ENCODE data around the gene KCNT1. TPM values are rescaled to one million over a fixed set of nuclear protein-coding genes. Genes with fewer than 3 reads are reported as not detected.

Gene KCNT1
- total and polyA plus RNA-seq, 8 donors: 0.05 to 1.1 (median 0.11) TPM

- Histone ChIP-seq H3K36me3 (no peaks in the 10 kb centered on the region), H3K27me3 (peaks cover 0 to 17% (median 0%) of the 10 kb centered on the region in 4 donors), H3K9me3 (no peaks in the 10 kb centered on the region), H3K27ac (no peak overlapping the region), H3K4me3 (no peak overlapping the region), H3K4me1 (no peaks in the 10 kb centered on the region)
- no peak for FAIRE-seq
- no peak for ATAC-seq
- 61 to 70% methylated on average over 9 of the region's 9 CpGs for WGBS, 2 donors
- no peak for DNase-seq
- TF ChIP-seq CTCF (IDR thresholded peaks at IDR 0.05): no peak
- intact Hi-C loops (cut with DNase I): no loop called here
Measured at GRCh38 chr9:135719472-135719871, 17.5 kb downstream of the KCNT1 start.

- Histone ChIP-seq H3K4me1 (no peaks in the 10 kb centered on the region), H3K27ac (no peak overlapping the region), H3K36me3 (no peaks in the 10 kb centered on the region), H3K9me3 (no peaks in the 10 kb centered on the region), H3K4me3 (no peak overlapping the region), H3K27me3 (peaks cover 0 to 9% (median 0%) of the 10 kb centered on the region in 4 donors)
- no peak for ATAC-seq
- WGBS, 2 donors: 60 to 61% methylated on average over 18 of the region's 18 CpGs
- FAIRE-seq: no peak
- DNase-seq: no peak
- TF ChIP-seq CTCF (IDR thresholded peaks at IDR 0.05): no peak
- intact Hi-C loops (cut with DNase I): no loop called here
Measured at GRCh38 chr9:135722365-135722764, 20.4 kb downstream of the KCNT1 start.

GRCh38 chr9:135724186-135724787, 22.3 kb downstream of the KCNT1 start:
- FAIRE-seq (no peak), ATAC-seq (no peak), DNase-seq (no peak)
- H3K9me3 ChIP-seq: no peaks in the 10 kb centered on the region
- peaks cover 0 to 4% (median 0%) of the 10 kb centered on the region in 4 donors for H3K27me3 ChIP-seq
- WGBS, 2 donors: 56 to 68% methylated on average over 16 of the region's 16 CpGs
- no peak overlapping the region for H3K4me3 ChIP-seq
- H3K36me3 ChIP-seq: no peaks in the 10 kb centered on the region
- no peak for TF ChIP-seq CTCF (IDR thresholded peaks at IDR 0.05)
- H3K4me1 ChIP-seq: no peaks in the 10 kb centered on the region
- intact Hi-C loops (cut with DNase I): no loop called here
- no peak overlapping the region for H3K27ac ChIP-seq

- Histone ChIP-seq H3K27ac (no peak overlapping the region), H3K27me3 (no peaks in the 10 kb centered on the region), H3K36me3 (no peaks in the 10 kb centered on the region), H3K4me1 (no peaks in the 10 kb centered on the region), H3K9me3 (no peaks in the 10 kb centered on the region), H3K4me3 (no peak overlapping the region)
- 44 to 56% methylated on average over 13 to 16 of the region's 16 CpGs for WGBS, 2 donors
- no peak for TF ChIP-seq CTCF (IDR thresholded peaks at IDR 0.05)
- no peak for ATAC-seq
- DNase-seq: no peak
- intact Hi-C loops (cut with DNase I): no loop called here
- no peak for FAIRE-seq
Measured at GRCh38 chr9:135726138-135726853, 24.3 kb downstream of the KCNT1 start.

- intact Hi-C loops (cut with DNase I): no loop called here
- DNase-seq (no peak), ATAC-seq (no peak), FAIRE-seq (no peak)
- H3K4me3 ChIP-seq: no peak overlapping the region
- TF ChIP-seq CTCF (IDR thresholded peaks at IDR 0.05): no peak
- H3K27ac ChIP-seq: no peak overlapping the region
- H3K4me1 ChIP-seq: no peaks in the 10 kb centered on the region
- H3K36me3 ChIP-seq: no peaks in the 10 kb centered on the region
- H3K9me3 ChIP-seq: no peaks in the 10 kb centered on the region
- no peaks in the 10 kb centered on the region for H3K27me3 ChIP-seq
- WGBS, 2 donors: 31 to 48% methylated on average over 11 of the region's 11 CpGs
Measured at GRCh38 chr9:135727257-135727875, 25.4 kb downstream of the KCNT1 start.

All from pancreas (tissue), 10 donors.